ENCODE measurements around the gene CORO1C. TPM values are rescaled to one million over a fixed set of nuclear protein-coding genes. Genes with fewer than 3 reads are reported as not detected.
"Not testable (repeated sequence)": the region's sequence is repeated elsewhere in the genome, so short reads cannot be mapped to it uniquely, and the experiment has no call there.

Gene CORO1C
- total RNA-seq, 1 donor from 2014 or later, result 380 TPM

- peaks cover 3% of the 10 kb centered on the region for H3K27me3 Mint-ChIP-seq (ENCODE audit: unreplicated experiment)
- peaks cover 49% of the 10 kb centered on the region for H3K4me1 Mint-ChIP-seq (ENCODE audit: unreplicated experiment)
- H3K4me3 Mint-ChIP-seq (ENCODE audit: unreplicated experiment), result no peak overlapping the region
- TF ChIP-seq, protein P1, sequence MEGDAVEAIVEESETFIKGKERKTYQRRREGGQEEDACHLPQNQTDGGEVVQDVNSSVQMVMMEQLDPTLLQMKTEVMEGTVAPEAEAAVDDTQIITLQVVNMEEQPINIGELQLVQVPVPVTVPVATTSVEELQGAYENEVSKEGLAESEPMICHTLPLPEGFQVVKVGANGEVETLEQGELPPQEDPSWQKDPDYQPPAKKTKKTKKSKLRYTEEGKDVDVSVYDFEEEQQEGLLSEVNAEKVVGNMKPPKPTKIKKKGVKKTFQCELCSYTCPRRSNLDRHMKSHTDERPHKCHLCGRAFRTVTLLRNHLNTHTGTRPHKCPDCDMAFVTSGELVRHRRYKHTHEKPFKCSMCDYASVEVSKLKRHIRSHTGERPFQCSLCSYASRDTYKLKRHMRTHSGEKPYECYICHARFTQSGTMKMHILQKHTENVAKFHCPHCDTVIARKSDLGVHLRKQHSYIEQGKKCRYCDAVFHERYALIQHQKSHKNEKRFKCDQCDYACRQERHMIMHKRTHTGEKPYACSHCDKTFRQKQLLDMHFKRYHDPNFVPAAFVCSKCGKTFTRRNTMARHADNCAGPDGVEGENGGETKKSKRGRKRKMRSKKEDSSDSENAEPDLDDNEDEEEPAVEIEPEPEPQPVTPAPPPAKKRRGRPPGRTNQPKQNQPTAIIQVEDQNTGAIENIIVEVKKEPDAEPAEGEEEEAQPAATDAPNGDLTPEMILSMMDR (IDR thresholded peaks at IDR 0.05; ENCODE audit: unreplicated experiment), result no peak
- H3K27ac Mint-ChIP-seq (ENCODE audit: unreplicated experiment), result peak overlapping the region; percentile 86
- DNase-seq (ENCODE audit: low spot score), result no peak
- peaks cover 11% of the 10 kb centered on the region for H3K36me3 Mint-ChIP-seq (ENCODE audit: low read depth, unreplicated experiment)
- no peaks in the 10 kb centered on the region for H3K9me3 Mint-ChIP-seq (ENCODE audit: unreplicated experiment)
Measured at GRCh38 chr12:108666401-108666881, 64.9 kb downstream of the CORO1C start.

DNA sequence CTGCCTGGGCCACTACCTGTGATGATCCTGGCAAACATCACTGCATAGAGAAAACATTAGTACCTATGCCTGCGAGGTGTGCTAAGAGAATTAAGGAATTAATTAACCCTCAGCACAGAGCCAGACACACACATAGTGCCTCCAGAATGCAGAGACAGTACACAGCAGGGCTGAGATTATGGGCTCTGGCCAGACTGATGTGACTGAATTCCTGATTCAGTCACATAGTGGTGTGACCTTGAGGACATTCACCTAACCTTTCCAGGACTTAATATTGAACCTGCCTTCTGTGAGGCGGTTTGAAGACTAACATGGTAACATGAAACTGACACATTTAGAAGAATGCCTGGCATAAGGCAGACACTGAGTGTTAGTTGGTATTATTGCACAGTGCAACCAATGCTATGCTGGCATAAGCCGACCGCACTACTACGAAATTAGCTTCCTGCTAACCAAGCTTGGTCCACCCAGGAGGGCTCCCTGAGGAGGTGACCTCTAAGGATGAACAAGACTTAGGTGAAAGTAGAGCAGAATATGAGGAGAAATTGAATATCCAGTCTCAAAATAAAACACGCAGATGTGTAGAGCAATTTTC is 65.6 kb downstream of the CORO1C start:
- no peak overlapping the region for H3K4me3 Mint-ChIP-seq (ENCODE audit: unreplicated experiment)
- H3K27ac Mint-ChIP-seq (ENCODE audit: unreplicated experiment), result peak overlapping the region; percentile 86
- H3K4me1 Mint-ChIP-seq (ENCODE audit: unreplicated experiment), result peaks cover 42% of the 10 kb centered on the region
- peaks cover 3% of the 10 kb centered on the region for H3K27me3 Mint-ChIP-seq (ENCODE audit: unreplicated experiment)
- peaks cover 14% of the 10 kb centered on the region for H3K36me3 Mint-ChIP-seq (ENCODE audit: low read depth, unreplicated experiment)
- no peak for DNase-seq (ENCODE audit: low spot score)
- no peaks in the 10 kb centered on the region for H3K9me3 Mint-ChIP-seq (ENCODE audit: unreplicated experiment)
- TF ChIP-seq, protein P1 (IDR thresholded peaks at IDR 0.05; ENCODE audit: unreplicated experiment), result no peak

GRCh38 chr12:108664338-108665258 is 66.7 kb downstream of the CORO1C start:
- H3K36me3 Mint-ChIP-seq (ENCODE audit: low read depth, unreplicated experiment), result peaks cover 14% of the 10 kb centered on the region

DNA sequence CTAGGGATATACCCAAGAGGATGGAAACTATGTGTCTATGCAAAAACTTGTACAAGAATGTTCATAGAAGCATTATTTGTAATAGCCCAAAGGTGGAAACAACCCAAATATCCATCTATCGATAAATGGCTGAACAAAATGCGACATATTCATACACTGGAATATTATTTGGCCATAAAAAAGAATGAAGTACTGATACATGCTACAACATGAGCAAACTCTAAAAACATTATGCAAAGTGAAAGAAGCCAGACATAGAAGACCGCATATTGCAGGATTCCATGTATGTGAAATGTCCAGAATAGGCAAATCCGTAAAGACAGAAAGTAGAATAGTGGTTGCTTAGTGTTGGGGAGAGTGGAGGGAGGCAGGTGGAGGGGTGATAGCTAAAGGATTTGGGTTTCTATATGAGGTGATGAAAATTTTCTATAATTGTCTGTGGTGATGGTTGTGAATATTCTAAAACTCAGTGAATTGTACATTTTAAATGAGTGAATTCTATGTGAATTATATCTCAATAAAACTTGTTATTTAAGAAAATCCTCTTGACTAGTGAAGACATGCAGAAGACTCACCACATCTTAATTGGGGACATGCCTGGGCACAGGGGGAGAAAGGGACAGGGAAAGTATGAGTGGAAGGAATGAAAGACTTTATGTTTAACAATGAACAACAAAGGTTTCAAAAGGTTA is 67.8 kb downstream of the CORO1C start:
- Mint-ChIP-seq H3K4me1 (ENCODE audit: unreplicated experiment) (peaks cover 29% of the 10 kb centered on the region), H3K9me3 (ENCODE audit: unreplicated experiment) (no peaks in the 10 kb centered on the region), H3K36me3 (ENCODE audit: low read depth, unreplicated experiment) (peaks cover 23% of the 10 kb centered on the region), H3K27me3 (ENCODE audit: unreplicated experiment) (peaks cover 3% of the 10 kb centered on the region), H3K4me3 (ENCODE audit: unreplicated experiment) (no peak overlapping the region), H3K27ac (ENCODE audit: unreplicated experiment) (no peak overlapping the region)
- DNase-seq (ENCODE audit: low spot score), result no peak
- TF ChIP-seq, protein P1 (IDR thresholded peaks at IDR 0.05; ENCODE audit: unreplicated experiment), result no peak

More at GRCh38 chr12:108664338-108665258, 66.7 kb downstream of the CORO1C start:
- Mint-ChIP-seq H3K4me1 (ENCODE audit: unreplicated experiment) (peaks cover 34% of the 10 kb centered on the region), H3K4me3 (ENCODE audit: unreplicated experiment) (peak overlapping the region; percentile 35), H3K27ac (ENCODE audit: unreplicated experiment) (peak overlapping the region; percentile 82), H3K9me3 (ENCODE audit: unreplicated experiment) (no peaks in the 10 kb centered on the region), H3K27me3 (ENCODE audit: unreplicated experiment) (peaks cover 3% of the 10 kb centered on the region)
- TF ChIP-seq, protein P1 (IDR thresholded peaks at IDR 0.05; ENCODE audit: unreplicated experiment), result peak; percentile 81
- DNase-seq (ENCODE audit: low spot score), result peak; percentile 89

DNA sequence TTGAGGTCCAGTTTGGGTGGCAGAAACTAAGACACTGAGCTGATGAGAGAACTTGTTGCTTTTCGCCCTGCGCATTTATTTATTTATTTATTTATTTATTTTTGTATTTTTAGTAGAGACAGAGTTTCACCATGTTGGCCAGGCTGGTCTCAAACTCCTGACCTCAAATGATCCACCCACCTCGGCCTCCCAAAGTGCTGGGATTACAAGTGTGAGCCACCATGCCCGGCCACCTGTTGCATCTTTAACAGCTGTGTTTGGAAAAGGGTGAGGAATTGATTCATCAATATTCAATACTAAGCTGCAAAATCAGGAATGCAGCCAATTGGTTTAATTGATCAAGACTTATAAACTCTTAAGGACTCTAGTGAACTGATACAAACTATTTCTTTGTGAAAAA is 73.2 kb downstream of the CORO1C start:
- H3K9me3 Mint-ChIP-seq (ENCODE audit: unreplicated experiment); H3K4me1 Mint-ChIP-seq (ENCODE audit: unreplicated experiment); H3K27ac Mint-ChIP-seq (ENCODE audit: unreplicated experiment); H3K27me3 Mint-ChIP-seq (ENCODE audit: unreplicated experiment); DNase-seq (ENCODE audit: low spot score); H3K4me3 Mint-ChIP-seq (ENCODE audit: unreplicated experiment): not testable (repeated sequence)
- H3K36me3 Mint-ChIP-seq (ENCODE audit: low read depth, unreplicated experiment), result peaks cover 34% of the 10 kb centered on the region
